ENCODE measurements around the gene SP140L. TPM values are rescaled to one million over a fixed set of nuclear protein-coding genes. Genes with fewer than 3 reads are reported as not detected.

SP140L gene
- total RNA-seq, 1 donor from 2014 or later: 6.6 TPM

GRCh38 chr2:230322561-230323384, 4.2 kb upstream of the SP140L start:
- Mint-ChIP-seq H3K27me3 (peaks cover 3% of the 10 kb centered on the region), H3K36me3 (no peaks in the 10 kb centered on the region), H3K4me3 (no peak overlapping the region), H3K9me3 (peaks cover 6% of the 10 kb centered on the region), H3K4me1 (ENCODE audit: unreplicated experiment) (peaks cover 7% of the 10 kb centered on the region), H3K27ac (no peak overlapping the region)
- no peak for DNase-seq (ENCODE audit: extremely low spot score, unreplicated experiment)
- TF ChIP-seq, protein P1, sequence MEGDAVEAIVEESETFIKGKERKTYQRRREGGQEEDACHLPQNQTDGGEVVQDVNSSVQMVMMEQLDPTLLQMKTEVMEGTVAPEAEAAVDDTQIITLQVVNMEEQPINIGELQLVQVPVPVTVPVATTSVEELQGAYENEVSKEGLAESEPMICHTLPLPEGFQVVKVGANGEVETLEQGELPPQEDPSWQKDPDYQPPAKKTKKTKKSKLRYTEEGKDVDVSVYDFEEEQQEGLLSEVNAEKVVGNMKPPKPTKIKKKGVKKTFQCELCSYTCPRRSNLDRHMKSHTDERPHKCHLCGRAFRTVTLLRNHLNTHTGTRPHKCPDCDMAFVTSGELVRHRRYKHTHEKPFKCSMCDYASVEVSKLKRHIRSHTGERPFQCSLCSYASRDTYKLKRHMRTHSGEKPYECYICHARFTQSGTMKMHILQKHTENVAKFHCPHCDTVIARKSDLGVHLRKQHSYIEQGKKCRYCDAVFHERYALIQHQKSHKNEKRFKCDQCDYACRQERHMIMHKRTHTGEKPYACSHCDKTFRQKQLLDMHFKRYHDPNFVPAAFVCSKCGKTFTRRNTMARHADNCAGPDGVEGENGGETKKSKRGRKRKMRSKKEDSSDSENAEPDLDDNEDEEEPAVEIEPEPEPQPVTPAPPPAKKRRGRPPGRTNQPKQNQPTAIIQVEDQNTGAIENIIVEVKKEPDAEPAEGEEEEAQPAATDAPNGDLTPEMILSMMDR (conservative IDR thresholded peaks at IDR 0.05): peak; percentile 19

- DNase-seq (ENCODE audit: extremely low spot score, unreplicated experiment): no peak
- H3K4me3 Mint-ChIP-seq: no peak overlapping the region
- peaks cover 6% of the 10 kb centered on the region for H3K9me3 Mint-ChIP-seq
- H3K4me1 Mint-ChIP-seq (ENCODE audit: unreplicated experiment): peaks cover 7% of the 10 kb centered on the region
- H3K27me3 Mint-ChIP-seq: peaks cover 3% of the 10 kb centered on the region
- H3K36me3 Mint-ChIP-seq: no peaks in the 10 kb centered on the region
- TF ChIP-seq, protein P1 (conservative IDR thresholded peaks at IDR 0.05): no peak
- H3K27ac Mint-ChIP-seq: no peak overlapping the region
Observed at GRCh38 chr2:230323385-230324106, 3.4 kb upstream of the SP140L start.

- Mint-ChIP-seq H3K36me3 (no peaks in the 10 kb centered on the region), H3K4me1 (ENCODE audit: unreplicated experiment) (peaks cover 7% of the 10 kb centered on the region), H3K27ac (no peak overlapping the region), H3K27me3 (peaks cover 3% of the 10 kb centered on the region), H3K4me3 (no peak overlapping the region), H3K9me3 (peaks cover 6% of the 10 kb centered on the region)
- TF ChIP-seq, protein P1 (conservative IDR thresholded peaks at IDR 0.05): no peak
- DNase-seq (ENCODE audit: extremely low spot score, unreplicated experiment): no peak
Observed at GRCh38 chr2:230324503-230324902, 2.5 kb upstream of the SP140L start.

GRCh38 chr2:230325316-230326243, 1.4 kb upstream of the SP140L start:
- no peak for DNase-seq (ENCODE audit: extremely low spot score, unreplicated experiment)

More at GRCh38 chr2:230325316-230326243, 1.4 kb upstream of the SP140L start:
- Mint-ChIP-seq H3K27me3 (peaks cover 3% of the 10 kb centered on the region), H3K9me3 (peaks cover 6% of the 10 kb centered on the region), H3K4me1 (ENCODE audit: unreplicated experiment) (peaks cover 7% of the 10 kb centered on the region), H3K36me3 (no peaks in the 10 kb centered on the region), H3K27ac (peak overlapping the region; percentile 56), H3K4me3 (no peak overlapping the region)
- TF ChIP-seq, protein P1 (conservative IDR thresholded peaks at IDR 0.05): no peak
